Stimulated activated CD4-positive, alpha-beta T cell treated with anti-CD3 and anti-CD28 coated beads, Interleukin-15, amount 100 ng/mL, for 48 hours (primary cell): ENCODE results near the gene NINL.

Experiments used
- DNase-seq, 2 donors: peaks; one replicate each; pipeline ENCODE4 v3.0.0-alpha.2; 2020; ENCODE audit warnings: low read depth in 2 of 2

NINL gene

DNA sequence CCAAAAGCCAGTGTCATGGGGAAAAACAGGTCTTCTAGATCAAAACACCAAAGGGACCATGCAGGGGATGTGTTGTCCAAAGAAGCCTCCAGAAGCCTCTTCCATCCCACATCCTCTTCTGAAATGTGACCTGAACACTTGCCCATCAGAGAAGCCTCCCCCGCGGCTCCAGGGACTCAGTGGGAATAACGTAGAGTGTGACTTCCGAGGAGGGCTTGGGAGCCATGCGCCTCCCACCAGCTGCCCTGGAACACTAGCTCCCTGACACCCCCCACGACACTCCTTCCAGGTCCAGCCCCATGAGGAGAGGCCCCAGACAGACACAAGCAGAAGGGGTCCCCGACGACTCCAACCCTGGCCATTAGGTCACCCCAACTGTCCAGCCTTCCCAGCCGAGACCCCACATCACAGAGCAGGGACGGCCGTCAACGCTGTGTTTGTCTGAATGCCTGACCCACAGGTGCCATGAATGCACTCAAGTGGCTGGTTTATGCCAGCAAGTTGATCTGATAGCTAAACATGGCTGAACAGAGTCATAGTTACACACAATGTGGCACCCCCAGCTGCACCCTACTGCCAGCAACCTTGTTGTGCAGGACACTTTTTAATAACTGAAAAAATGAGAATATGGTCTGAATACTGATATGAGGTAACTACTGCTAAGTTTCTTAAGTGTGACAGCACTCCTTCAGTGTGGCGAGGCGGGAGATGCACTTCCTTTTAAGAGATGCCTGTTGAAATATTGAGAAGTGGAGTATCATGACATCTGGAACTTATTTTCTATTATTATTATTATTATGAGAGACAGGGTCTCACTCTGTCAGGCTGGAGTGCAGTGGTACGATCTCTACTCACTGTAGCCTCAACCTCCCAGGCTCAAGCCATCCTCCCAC lies 119.8 kb downstream of the NINL start:
- no peak for DNase-seq

DNA sequence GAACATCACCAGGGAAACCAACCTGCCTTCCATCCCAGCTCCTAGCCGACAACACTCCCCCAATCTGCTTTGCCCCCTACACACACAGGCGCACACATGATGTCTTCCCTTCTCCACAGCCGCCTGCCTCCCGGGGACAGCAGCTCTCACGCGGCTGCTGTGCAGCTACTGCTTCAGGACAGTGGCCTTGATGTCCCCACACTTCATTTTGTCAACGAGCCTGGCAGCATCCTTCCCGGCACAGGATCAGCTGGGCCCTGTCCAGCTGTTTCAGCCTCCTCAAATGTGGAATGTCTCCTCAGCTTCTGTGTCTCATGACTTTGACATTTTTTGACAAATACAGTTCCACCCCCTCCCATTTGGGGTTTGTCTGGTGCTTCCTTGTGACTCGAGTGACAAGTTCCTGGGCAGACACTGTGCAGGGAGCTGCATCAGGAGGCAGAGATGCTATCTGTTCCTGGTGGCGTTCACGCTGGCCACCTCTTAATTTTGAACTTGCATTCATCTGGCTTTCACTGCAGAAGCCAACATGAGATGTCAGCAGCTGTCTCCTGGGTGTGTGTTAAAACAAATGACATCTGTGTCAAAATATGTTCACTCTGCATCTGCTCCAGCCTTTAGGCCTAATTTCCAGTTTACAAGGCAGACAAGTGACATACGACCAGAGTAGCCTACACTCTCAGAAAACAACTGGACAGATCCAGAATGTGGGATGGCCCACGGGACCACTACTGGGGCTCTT lies 120.7 kb downstream of the NINL start:
- no peak for DNase-seq

GRCh38 chr20:25461786-25462545 lies 123.4 kb downstream of the NINL start:
- DNase-seq = no peak

DNA sequence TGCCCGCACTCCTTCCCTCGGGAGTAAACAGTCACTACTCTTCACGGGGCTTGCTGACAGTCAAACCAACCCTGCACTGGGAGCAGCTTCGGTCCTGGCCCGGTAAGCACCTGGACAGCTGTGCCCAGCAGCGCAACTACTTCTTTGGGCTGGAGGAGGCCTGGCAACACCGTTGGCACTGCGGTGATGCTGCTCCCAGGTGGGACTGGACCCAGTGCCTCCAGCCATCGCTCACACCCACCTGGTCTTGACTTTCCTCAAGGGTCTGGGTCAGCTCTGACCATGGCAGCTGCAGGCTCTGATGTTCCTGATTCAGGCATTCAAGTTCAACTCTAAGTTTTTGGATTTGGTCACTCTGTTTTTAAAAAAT lies 124.1 kb downstream of the NINL start:
- no peak for DNase-seq

GRCh38 chr20:25460566-25461280 lies 124.6 kb downstream of the NINL start:
- no peak for DNase-seq

DNA sequence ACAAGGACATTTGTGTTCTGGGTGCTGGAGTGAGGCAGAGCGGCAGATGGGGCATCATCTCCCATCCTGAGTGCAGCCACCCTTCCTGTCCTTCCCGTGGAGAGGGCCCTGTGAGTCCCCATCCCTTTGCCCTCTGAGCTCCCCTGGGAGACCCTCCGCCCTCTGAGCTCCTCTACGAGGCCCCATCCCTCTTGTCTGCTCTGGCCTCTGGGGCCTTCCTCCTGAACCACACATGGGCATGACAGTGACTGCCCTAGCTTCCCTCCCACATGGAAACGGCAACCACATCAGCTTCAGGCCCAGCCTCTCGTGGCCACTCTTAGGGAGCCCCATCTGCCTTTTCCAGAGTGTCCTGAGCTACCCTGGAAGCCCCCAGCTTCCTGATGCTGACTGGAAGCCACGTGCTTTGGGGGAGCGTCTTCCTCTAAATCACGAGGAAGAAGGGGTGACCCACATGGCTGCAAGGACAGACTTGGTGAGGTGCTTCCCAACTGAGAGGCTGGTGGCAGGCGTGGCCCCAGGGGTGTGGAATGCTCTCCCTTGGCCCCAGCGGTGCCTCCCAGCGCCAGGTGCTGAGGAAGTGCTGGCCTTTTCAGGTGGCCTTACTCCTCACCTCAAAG lies 125.3 kb downstream of the NINL start:
- DNase-seq = no peak

GRCh38 chr20:25459111-25459830 lies 126.1 kb downstream of the NINL start:
- DNase-seq = no peak

DNA sequence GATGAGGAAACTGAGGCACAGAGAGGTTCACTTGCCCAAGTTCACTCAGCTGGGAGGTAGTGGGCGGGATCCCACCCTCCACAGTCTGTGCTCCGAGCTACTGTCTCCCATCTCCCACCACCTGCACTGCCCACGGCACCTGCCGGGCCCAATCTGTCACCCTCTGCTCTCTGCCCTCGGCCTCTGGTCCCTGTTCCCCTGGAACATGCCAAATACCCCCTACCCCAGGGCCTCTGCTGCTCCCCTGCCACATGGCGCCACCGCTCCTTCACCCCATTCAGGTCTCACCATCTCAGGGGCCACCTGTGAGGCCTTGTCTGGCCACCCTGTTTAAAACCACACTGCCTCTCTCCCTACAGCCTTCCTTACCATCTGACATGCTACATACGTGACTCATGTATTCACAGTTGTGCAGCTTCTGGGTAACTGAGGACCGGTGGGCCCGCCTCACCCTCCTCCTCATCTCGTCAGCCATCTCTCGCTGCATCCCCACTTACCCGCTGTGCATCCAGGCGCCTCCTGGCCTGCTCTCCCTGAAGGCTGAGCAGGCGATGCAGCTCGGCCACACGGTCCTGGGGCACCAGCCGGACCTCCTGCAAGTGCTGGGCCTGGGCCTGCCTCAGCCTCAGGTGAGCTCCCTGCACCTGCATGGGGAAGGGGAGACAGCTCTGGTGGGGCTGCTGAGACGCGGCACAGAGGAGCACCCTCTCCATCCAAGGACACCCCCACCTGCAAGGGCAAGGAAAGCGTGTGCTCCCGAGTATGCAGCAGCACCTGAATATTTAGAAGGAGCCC lies 127.2 kb downstream of the NINL start:
- DNase-seq = no peak

GRCh38 chr20:25454153-25454900 lies 131.0 kb downstream of the NINL start:
- DNase-seq = no peak

GRCh38 chr20:25453035-25453810 lies 132.1 kb downstream of the NINL start:
- no peak for DNase-seq

DNA sequence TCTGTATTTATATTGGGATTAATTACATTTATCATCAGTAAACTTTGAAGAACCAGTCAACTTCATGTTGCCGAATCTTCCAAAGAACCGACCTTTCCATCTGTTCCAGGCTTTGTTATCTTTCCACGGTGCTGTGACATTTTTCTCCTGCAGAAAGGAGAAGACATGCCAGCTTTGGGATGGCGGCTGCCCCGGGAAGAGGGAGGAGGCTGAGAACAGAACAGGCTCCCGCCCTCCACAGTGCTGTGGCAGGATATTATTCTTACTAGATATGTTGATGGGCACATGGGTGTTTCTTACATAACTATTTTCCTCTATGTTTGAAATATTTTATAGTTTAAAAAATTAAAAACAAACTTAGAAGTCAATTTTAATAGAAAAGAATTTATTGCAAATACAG lies 133.0 kb downstream of the NINL start:
- DNase-seq = no peak

GRCh38 chr20:25447671-25448070 lies 137.7 kb downstream of the NINL start:
- no peak for DNase-seq

- no peak for DNase-seq
Observed at GRCh38 chr20:25444556-25444955, 140.8 kb downstream of the NINL start.

DNA sequence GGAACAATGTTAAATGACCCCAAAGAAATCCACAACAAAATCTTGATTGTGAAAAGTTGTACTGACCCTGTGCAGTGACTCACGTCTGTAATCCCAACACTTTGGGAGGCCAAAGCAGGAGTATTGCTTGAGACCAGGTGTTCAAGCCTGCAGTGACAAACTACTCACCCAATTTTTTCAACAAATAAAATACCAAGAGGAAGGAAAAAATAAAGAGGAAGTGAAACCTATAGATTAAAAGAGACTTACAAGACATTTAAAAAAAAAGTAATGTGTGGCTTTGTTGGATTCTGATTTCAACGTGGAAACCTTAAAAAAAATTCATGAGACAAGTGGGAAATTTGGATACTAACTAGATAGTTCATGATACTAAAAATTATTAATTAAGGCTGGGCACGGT lies 146.0 kb downstream of the NINL start:
- DNase-seq = no peak

- no peak for DNase-seq
Observed at GRCh38 chr20:25437153-25437581, 148.2 kb downstream of the NINL start.

DNA sequence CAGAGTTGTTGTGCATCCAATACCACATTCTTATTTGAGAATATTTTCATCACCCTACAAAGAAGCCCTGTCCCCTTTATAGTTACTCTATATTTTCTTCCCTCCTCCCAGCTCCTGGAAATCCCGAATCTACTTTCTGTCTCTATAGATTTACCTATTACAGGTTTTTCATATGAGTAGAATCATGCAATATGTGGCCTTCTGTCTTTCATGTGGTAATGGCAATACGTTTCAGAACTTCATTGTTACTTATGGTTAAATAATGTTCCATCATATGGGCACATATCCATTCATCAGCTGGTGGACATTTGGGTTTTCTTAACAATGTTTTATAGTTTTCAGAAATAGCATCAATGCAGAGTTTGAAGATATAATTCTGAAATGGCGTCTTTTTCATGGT lies 160.8 kb downstream of the NINL start:
- DNase-seq = no peak

GRCh38 chr20:25422032-25422431 lies 163.3 kb downstream of the NINL start:
- DNase-seq = no peak

- DNase-seq = no peak
Observed at GRCh38 chr20:25421102-25421501, 164.2 kb downstream of the NINL start.
